Astrocyte of the hippocampus (primary cell): ENCODE results near the gene GPR153.

Experiments used
- DNase-seq: peaks from one replicate; pipeline ENCODE4 v3.0.0; 2011; ENCODE audit warnings: low read depth, low spot score

GPR153 gene

DNA sequence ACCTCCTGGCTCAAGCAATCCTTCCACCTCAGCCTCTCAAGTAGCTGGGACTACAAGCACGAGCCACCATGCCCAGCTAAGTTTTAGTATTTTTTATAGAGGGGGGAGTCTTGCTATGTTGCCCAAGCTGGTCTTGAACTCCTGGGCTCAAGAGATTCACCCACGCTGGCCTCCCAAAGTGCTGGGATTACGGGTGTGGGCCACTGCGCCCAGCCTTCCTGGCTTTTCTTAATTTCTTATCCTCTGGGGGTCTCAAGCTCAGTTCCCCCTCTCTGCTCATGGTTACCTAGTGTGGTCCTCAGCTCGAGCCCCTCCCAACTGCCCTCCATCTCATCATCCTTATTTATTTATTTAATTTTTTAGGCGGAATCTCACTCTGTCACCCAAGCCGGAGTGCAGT lies 58.6 kb downstream of the GPR153 start:
- no peak for DNase-seq

GRCh38 chr1:6200188-6200809 lies 60.6 kb downstream of the GPR153 start:
- no peak for DNase-seq

DNA sequence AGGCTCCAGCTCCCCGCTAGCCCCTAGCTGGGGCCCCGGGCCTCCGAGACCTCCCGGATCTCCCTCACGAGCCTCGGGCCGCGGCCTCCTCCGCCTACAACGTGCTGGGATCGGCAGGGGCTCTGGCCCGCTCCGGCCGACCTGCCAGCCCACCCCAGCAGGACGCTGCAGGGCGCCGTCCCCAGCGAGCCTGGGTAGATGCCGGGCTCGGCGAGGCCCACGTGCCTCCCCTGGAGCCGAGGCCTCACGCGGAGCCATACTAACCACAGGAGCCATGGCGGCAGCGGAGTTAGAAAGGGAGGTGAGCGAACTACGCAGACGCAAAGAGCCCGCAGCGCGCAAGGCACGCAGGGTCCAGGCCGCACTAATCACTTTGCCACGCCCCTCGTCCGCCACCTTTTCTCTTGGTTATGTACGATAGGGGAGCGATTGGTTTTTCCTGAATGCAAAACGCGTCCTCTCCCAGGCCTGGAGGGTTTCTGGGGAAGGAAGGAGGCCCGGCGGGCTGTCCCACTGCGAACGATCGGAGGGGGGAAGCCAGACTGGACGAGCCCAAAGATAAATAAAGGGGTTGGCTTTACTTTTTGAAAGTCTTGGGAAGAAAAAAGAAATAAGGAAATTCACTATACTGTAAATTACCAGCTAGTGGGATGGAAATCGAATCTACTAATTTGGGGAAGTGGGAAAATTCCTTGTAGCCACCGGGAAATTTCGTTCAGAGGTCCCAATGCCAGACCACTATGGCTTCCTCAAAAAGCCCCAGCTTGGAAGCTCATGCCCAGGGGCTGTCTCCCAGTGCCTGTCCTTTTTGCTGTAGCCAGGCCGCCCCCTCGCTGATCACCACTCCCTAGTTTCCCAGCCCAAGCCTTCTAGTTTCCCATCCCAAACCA lies 61.4 kb downstream of the GPR153 start, which contains the start of gene RPL22:
TSS of gene RPL22 (minus strand) at position 298 of the 890 bp plus-strand sequence. CDS start at position 276, 22 bp downstream.
- peak; percentile 99 for DNase-seq

DNA sequence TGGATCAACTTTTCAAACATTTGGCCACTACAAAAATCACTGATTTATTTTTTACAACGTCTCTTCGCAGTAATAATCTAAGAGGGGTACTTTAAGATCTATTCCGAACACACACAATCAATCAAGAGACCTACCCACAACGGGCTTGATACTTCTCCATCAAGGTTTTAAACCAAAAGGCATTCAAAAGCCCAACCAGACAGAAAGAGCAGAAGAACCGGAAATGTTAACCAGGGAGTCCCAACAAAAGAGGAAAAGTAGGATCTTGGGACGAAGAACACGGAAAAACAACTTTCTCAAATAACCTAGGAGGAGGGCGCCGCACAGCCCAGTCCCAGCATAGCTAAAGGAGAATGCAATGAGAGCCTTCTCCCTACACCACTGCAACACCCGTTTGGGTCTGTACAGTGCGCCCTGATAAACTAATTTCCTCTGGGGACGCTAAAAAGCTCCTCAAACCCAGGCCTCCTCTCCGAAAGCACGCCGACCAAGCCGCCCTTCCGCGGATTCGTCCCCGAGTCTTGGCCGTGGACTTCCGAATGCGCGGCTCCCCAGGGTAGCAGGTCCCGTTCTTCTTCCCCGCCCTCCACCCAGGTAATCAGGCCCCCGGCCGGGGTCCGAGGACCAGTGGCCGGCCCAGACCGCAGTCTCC lies 62.1 kb downstream of the GPR153 start:
- peak; percentile 42 for DNase-seq

GRCh38 chr1:6197746-6198427 lies 63.0 kb downstream of the GPR153 start:
- DNase-seq, result no peak
